NCI-H774 (cell line): Measurements from ENCODE around the gene HLF.
A peak's percentile ranks its signal among the peaks of the same experiment; 100 is the strongest.

Experiments
- DNase-seq: peaks from one replicate; lab custom pipeline; 2025; lab: John Stamatoyannopoulos, UW

HLF gene

GRCh38 chr17:55332296-55333041 lies 67.7 kb downstream of the HLF start:
- DNase-seq, result no peak

DNA sequence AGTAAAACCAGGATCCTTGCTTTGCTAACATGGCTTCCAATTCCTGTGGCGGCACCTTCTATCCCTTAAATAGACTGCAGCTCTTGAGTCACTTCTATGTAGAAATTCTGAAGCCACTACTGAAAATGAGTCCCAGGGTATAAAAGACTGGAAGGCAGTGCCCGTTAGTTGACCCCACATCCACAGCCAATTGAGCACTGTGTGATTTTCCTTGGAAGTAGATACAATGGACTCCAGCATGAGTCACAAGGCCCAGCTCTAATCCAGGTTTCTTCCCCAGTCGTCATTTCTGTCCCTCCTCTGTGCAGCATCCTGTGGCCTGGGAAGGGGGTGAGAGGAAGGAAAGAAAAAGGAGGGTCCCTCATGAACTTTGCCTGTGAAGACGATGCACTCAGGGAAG lies 69.5 kb downstream of the HLF start:
- no peak for DNase-seq

GRCh38 chr17:55334881-55335540 lies 70.3 kb downstream of the HLF start:
- no peak for DNase-seq

DNA sequence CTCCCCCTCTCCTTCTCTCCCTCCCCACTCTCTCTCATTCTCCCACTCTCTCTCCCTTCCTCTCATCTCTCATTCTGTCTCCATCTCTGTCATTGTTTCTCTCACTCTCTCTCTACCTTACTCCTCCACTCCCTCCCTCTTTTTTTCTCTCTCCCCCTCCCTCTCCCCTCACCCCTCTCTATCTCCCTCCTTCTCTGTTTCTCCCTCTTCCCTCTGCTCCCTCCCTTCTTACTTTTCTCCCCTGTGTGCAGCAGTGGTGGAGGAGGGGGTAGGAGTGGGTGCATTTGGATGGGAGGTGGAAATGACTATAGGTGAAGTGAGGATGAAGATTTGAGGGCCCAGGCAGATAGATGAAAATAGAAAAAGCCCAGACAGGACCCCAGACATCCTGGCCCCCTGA lies 70.9 kb downstream of the HLF start:
- no peak for DNase-seq

GRCh38 chr17:55336426-55336825 lies 71.7 kb downstream of the HLF start:
- no peak for DNase-seq

DNA sequence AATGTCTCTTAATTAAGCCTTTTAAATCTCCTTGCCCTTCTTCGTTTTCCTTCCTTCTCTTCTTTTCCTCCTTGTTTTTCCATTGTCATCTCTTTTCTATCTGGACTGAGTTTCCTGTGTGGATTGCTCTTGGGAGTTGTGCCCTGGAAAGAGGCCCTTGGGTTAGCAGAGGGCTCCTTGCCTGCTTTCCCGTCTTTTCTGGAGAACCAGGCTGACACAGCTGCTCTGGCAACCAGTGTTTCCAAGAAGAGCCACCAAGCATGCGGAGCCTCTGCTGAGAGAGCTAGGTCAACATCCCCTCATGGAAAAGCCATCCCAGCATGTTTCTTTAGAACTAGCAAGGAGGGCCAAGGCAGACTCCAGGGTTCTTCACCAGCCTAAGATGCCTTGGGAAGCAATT lies 75.4 kb downstream of the HLF start:
- DNase-seq, result no peak

DNA sequence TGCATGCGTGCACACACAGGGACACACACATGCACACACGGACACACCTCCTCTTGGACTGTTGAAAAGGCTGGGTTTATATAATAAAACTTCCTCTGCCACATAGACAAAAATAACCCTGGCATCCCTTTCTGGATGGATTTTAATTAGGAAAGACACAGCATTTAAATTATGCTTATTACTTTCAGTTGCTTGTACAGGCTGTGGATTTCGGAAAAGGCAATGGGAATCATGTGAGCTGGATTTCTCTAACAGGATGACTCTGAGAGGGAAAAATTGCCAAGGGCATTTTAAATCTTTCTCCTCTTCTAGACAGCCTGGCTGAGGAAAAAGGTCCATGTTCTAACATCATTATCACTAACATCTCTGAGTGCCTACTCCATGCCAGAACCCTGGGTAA lies 75.9 kb downstream of the HLF start:
- no peak for DNase-seq

DNA sequence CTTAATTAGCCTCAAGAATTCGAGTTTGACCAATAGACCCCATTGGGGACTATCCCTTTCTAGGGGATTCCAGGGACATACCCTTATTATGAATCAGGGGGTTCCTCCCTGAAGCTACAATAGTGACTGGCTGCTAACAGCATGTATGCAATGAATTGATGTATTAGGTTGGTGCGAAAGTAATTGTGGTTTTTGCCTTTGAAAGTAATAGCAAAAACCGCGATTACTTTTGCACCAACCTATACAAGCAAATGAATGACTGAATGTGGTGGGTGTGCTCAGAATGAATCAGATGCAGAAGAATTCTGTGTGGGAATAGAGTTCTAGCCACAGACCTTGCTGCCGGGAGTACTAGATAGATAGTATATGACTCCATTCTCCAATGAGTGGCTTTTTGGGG lies 76.7 kb downstream of the HLF start:
- DNase-seq, result no peak

GRCh38 chr17:55342800-55343585 lies 78.2 kb downstream of the HLF start:
- DNase-seq, result no peak

DNA sequence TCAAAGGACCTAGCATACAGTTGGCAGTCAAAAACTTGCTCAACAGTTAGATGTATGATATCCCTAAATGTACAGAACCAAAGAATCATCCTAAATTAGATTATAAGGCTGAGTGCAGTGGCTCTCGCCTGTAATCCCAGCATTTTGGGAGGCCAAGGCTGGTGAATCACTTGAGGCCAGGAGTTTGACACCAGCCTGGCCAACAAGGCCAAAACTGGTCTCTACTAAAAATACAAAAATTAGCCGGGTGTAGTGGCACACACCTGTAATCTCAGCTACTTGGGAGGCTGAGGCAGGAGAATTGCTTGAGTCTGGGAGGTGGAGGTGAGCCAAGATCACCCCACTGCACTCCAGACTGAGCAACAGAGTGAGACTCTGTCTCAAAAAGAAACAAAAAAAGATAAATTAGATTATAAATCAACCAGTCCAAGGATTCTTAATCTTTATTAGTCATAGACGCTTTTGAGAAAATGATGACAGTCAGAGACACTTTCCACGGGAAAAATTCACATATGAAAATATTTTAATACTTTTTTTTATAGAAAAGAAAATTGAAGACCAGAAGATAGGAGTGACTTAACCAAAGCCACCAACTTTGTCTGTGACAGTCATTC lies 79.2 kb downstream of the HLF start:
- DNase-seq, result no peak

- no peak for DNase-seq
Observed at GRCh38 chr17:55344514-55344997, 79.8 kb downstream of the HLF start.

- DNase-seq, result no peak
Observed at GRCh38 chr17:55345132-55345531, 80.4 kb downstream of the HLF start.

DNA sequence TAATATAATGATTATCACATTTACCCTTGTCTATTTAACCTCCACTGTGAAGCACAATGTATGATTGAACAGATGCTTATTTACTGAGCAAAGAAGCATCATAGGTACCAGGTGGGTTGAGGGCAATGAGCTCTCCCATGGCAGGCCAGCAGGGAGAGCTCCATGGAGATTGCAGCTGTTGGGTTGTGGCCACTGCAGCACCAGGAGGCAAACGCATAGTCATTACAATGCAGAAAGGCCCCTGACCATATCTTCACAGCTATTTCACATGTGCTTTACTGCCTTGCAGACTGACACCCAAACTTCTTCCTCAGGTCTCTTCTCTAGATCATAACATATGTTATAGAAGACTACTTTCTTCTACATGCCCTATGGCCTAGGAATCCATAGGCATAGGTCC lies 81.9 kb downstream of the HLF start:
- no peak for DNase-seq

DNA sequence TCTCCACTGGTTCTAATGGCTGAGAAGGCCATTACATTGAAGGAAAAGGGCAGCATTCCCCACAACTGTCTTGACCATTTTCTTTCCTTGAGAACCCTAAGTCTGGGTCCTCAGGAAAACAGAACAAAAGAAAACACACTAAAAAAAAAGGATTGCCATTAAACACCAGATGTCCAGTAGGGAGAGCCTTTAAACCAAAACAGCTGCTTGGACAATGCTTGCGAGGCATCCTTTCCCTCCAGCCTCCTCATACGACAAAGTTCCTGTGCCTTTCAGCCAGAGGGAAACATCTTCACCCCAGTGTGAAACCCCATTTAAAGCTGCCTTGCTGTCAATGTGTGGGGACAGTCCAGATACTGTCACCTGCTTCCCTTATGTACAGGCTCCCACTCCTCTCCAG lies 82.6 kb downstream of the HLF start:
- no peak for DNase-seq

GRCh38 chr17:55348749-55349354 lies 84.1 kb downstream of the HLF start:
- DNase-seq, result peak; percentile 62

DNA sequence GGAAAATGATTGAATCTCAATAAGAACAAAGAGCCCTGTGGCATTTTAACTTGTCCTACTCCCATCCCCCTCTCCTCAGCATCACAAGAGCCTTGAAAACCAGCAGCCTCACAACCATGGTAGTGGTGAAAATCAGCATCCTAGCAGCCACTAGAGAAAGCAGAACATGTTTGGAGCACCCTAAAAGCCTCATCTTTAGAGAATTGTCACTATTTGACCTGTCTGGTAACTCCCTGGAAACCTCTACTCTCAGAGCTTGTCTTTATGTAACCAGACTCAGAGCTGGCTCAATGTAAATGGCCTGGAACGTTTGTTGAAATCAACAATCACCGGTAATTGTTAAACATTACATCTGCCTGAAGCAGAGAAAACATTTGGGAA lies 86.1 kb downstream of the HLF start:
- DNase-seq, result no peak

DNA sequence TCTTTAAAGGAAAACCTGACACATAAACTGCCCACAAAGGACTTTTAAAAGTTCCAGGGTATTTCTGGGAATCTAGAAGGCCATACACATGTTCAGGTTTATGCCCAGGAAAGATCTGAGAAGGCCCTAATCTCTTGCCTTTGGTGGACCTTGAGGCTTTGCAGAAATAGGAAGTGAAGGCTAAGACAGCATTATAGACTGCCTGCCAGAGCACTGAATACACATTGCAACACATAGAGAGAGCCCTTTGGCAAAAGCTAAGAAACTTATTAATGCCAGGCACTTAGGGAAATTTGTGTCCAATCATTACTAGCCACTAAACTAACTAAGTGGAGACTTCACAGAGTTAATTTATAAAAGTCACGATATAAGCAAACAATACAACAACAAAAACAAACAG lies 86.5 kb downstream of the HLF start:
- no peak for DNase-seq

GRCh38 chr17:55354010-55354409 lies 89.2 kb downstream of the HLF start:
- DNase-seq, result no peak

- DNase-seq, result no peak
Observed at GRCh38 chr17:55354941-55355340, 90.2 kb downstream of the HLF start.

DNA sequence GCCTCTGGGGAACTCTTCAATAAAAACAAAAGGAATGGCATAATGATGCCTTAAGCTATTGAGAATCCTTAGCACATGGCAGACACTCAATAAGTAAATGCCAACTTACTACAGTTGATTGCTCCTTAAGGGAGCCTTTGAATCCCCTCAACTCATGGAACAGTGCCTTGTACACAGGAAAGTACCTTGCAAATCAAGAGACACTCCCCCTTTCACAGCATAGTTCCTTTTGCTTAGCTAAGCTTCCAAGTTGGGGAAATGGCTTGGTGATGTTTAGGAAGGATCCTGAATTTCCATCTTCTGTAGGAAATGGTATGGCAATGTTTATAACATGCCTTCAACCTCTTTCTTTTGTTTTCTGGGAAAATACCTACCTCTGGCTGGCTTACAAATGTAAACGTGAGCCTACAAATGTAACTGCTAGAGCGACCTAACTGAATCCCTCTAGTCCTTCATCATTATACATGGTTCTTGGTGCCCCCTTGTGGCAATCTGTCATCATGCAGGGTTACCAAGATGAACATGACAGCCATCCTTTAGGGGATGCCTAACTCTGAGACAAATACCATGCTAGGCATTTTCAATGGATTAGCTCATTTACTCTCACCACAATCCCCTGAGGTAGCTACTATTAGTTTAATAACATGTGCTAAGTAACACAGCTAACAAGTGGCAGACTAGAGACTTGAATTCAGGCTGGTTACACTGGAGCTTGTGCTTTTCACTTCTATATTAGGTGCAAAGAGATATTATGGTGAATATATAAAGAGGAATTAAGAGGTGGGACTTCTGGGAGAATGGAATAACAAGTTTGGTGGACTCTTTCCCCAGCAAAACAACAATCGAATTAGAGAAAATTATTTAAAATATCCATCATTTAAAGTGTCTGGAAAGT lies 91.9 kb downstream of the HLF start:
- peak; percentile 77 for DNase-seq

- DNase-seq, result no peak
Observed at GRCh38 chr17:55360971-55361370, 96.2 kb downstream of the HLF start.
